ENCODE results near the gene CNIH1.
"Not testable (repeated sequence)": the region's sequence is repeated elsewhere in the genome, so short reads cannot be mapped to it uniquely, and the experiment has no call there.

The CNIH1 gene

DNA sequence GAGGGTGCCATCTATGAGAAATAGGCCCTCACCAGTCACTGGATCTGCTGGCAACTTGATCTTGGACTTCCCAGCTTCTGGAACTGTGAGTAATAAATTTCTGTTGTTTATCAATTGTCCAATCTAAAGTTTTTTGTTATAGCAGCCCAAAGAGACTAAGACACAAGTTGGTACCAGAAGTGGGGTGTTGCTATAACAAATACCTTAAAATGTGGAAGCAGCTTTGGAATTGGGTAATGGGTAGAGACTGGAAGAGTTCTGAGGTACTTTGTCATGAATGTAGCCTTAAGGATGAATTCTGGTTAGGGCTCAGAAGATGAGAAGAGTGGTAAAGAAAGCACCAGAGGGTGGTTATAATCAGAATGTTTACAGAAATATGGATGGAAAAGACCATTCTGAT is 26.1 kb upstream of the CNIH1 start:
- H3K4me1 ChIP-seq (ENCODE audit: control insufficient read depth, insufficient read depth, low read length), result no peaks in the 10 kb centered on the region
- no peaks in the 10 kb centered on the region for H3K9me3 ChIP-seq (ENCODE audit: control insufficient read depth, insufficient read depth, low read length)
- DNase-seq (ENCODE audit: low read depth, low spot score), result no peak
- H3K36me3 ChIP-seq (ENCODE audit: control insufficient read depth, insufficient read depth, low read length), result no peaks in the 10 kb centered on the region
- no peaks in the 10 kb centered on the region for H3K27me3 ChIP-seq (ENCODE audit: control insufficient read depth, insufficient read depth, low read length)
- no peak overlapping the region for H3K4me3 ChIP-seq (ENCODE audit: low read length)
- no peak overlapping the region for H3K27ac ChIP-seq (ENCODE audit: low read length)

- WGBS (ENCODE audit: insufficient coverage, insufficient read length), result no CpG with 5 or more reads among the region's 4 CpGs
- no peak for DNase-seq (ENCODE audit: low read depth, low spot score)
- H3K27ac ChIP-seq (ENCODE audit: low read length), result no peak overlapping the region
- H3K4me1 ChIP-seq (ENCODE audit: control insufficient read depth, insufficient read depth, low read length), result no peaks in the 10 kb centered on the region
- no peaks in the 10 kb centered on the region for H3K36me3 ChIP-seq (ENCODE audit: control insufficient read depth, insufficient read depth, low read length)
- no peaks in the 10 kb centered on the region for H3K9me3 ChIP-seq (ENCODE audit: control insufficient read depth, insufficient read depth, low read length)
- no peaks in the 10 kb centered on the region for H3K27me3 ChIP-seq (ENCODE audit: control insufficient read depth, insufficient read depth, low read length)
- H3K4me3 ChIP-seq (ENCODE audit: low read length), result no peak overlapping the region
Measured at GRCh38 chr14:54465654-54466053, 24.5 kb upstream of the CNIH1 start.

GRCh38 chr14:54462048-54462447 is 20.9 kb upstream of the CNIH1 start:
- no peaks in the 10 kb centered on the region for H3K36me3 ChIP-seq (ENCODE audit: control insufficient read depth, insufficient read depth, low read length)
- no peaks in the 10 kb centered on the region for H3K4me1 ChIP-seq (ENCODE audit: control insufficient read depth, insufficient read depth, low read length)
- H3K27ac ChIP-seq (ENCODE audit: low read length), result no peak overlapping the region
- WGBS (ENCODE audit: insufficient coverage, insufficient read length), result no CpG with 5 or more reads among the region's 5 CpGs
- H3K27me3 ChIP-seq (ENCODE audit: control insufficient read depth, insufficient read depth, low read length), result no peaks in the 10 kb centered on the region
- no peak for DNase-seq (ENCODE audit: low read depth, low spot score)
- H3K4me3 ChIP-seq (ENCODE audit: low read length), result no peak overlapping the region
- 0 out of 2 replicates have a peak, but pooled peaks cover 2% of the 10 kb centered on the region for H3K9me3 ChIP-seq (ENCODE audit: control insufficient read depth, insufficient read depth, low read length)

- Histone ChIP-seq H3K27me3 (ENCODE audit: control insufficient read depth, insufficient read depth, low read length) (no peaks in the 10 kb centered on the region), H3K4me1 (ENCODE audit: control insufficient read depth, insufficient read depth, low read length) (no peaks in the 10 kb centered on the region), H3K36me3 (ENCODE audit: control insufficient read depth, insufficient read depth, low read length) (no peaks in the 10 kb centered on the region), H3K4me3 (ENCODE audit: low read length) (no peak overlapping the region), H3K9me3 (ENCODE audit: control insufficient read depth, insufficient read depth, low read length) (0 out of 2 replicates have a peak, but pooled peaks cover 2% of the 10 kb centered on the region), H3K27ac (ENCODE audit: low read length) (no peak overlapping the region)
- DNase-seq (ENCODE audit: low read depth, low spot score), result no peak
- WGBS (ENCODE audit: insufficient coverage, insufficient read length), result no CpG with 5 or more reads among the region's 3 CpGs
Measured at GRCh38 chr14:54459106-54459505, 17.9 kb upstream of the CNIH1 start.

DNA sequence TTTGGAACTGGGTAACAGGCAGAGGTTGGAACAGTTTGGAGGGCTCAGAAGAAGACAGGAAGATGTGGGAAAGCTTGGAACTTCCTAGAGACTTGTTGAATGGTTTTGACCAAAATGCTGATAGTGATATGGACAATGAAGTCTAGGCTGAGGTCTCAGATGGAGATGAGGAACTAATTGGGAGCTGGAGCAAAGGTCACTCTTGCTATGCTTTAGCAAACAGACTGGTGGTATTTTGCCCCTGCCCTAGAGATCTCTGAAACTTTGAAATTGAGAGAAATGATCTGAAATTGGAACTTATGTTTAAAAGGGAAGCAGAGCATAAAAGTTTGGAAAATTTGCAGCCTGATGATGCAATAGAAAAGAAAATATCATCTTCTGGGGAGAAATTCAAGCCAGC is 17.4 kb upstream of the CNIH1 start:
- not testable (repeated sequence) for H3K36me3 ChIP-seq (ENCODE audit: control insufficient read depth, insufficient read depth, low read length); H3K4me3 ChIP-seq (ENCODE audit: low read length); H3K27me3 ChIP-seq (ENCODE audit: control insufficient read depth, insufficient read depth, low read length); DNase-seq (ENCODE audit: low read depth, low spot score); H3K4me1 ChIP-seq (ENCODE audit: control insufficient read depth, insufficient read depth, low read length); H3K9me3 ChIP-seq (ENCODE audit: control insufficient read depth, insufficient read depth, low read length); H3K27ac ChIP-seq (ENCODE audit: low read length)

GRCh38 chr14:54457609-54457996 is 16.4 kb upstream of the CNIH1 start:
- 0 out of 2 replicates have a peak, but pooled peaks cover 2% of the 10 kb centered on the region for H3K9me3 ChIP-seq (ENCODE audit: control insufficient read depth, insufficient read depth, low read length)
- no peaks in the 10 kb centered on the region for H3K36me3 ChIP-seq (ENCODE audit: control insufficient read depth, insufficient read depth, low read length)
- H3K4me3 ChIP-seq (ENCODE audit: low read length), result no peak overlapping the region
- no CpG with 5 or more reads among the region's 3 CpGs for WGBS (ENCODE audit: insufficient coverage, insufficient read length)
- no peaks in the 10 kb centered on the region for H3K27me3 ChIP-seq (ENCODE audit: control insufficient read depth, insufficient read depth, low read length)
- no peak overlapping the region for H3K27ac ChIP-seq (ENCODE audit: low read length)
- no peaks in the 10 kb centered on the region for H3K4me1 ChIP-seq (ENCODE audit: control insufficient read depth, insufficient read depth, low read length)
- DNase-seq (ENCODE audit: low read depth, low spot score), result no peak

- H3K9me3 ChIP-seq (ENCODE audit: control insufficient read depth, insufficient read depth, low read length); H3K4me1 ChIP-seq (ENCODE audit: control insufficient read depth, insufficient read depth, low read length); H3K27ac ChIP-seq (ENCODE audit: low read length); H3K4me3 ChIP-seq (ENCODE audit: low read length); DNase-seq (ENCODE audit: low read depth, low spot score); H3K27me3 ChIP-seq (ENCODE audit: control insufficient read depth, insufficient read depth, low read length); H3K36me3 ChIP-seq (ENCODE audit: control insufficient read depth, insufficient read depth, low read length): not testable (repeated sequence)
- no CpG with 5 or more reads among the region's 1 CpG for WGBS (ENCODE audit: insufficient coverage, insufficient read length)
Measured at GRCh38 chr14:54456820-54457608, 15.8 kb upstream of the CNIH1 start.

GRCh38 chr14:54455363-54455762 is 14.2 kb upstream of the CNIH1 start:
- Histone ChIP-seq H3K27ac (ENCODE audit: low read length) (no peak overlapping the region), H3K36me3 (ENCODE audit: control insufficient read depth, insufficient read depth, low read length) (no peaks in the 10 kb centered on the region), H3K4me3 (ENCODE audit: low read length) (no peak overlapping the region), H3K9me3 (ENCODE audit: control insufficient read depth, insufficient read depth, low read length) (0 out of 2 replicates have a peak, but pooled peaks cover 2% of the 10 kb centered on the region), H3K4me1 (ENCODE audit: control insufficient read depth, insufficient read depth, low read length) (no peaks in the 10 kb centered on the region), H3K27me3 (ENCODE audit: control insufficient read depth, insufficient read depth, low read length) (no peaks in the 10 kb centered on the region)
- no peak for DNase-seq (ENCODE audit: low read depth, low spot score)
- no CpG with 5 or more reads among the region's 1 CpG for WGBS (ENCODE audit: insufficient coverage, insufficient read length)

DNA sequence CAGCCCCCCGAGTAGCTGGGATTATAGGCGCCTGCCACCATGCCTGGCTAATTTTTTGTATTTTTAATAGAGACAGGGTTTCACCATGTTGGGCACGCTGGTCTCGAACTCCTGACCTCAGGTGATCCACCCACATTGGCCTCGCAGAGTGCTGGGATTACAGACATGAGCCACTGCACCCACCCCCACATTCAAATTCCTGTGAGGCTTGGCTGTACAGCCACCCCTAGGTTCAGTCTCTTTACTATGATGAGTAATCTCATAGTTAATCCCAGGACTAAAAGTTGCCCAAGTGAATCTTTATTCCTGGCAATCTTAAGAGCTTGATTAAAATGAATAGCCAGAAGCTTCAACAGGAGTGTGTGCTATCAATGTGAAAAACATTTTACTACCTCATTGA is 12.8 kb upstream of the CNIH1 start:
- H3K27ac ChIP-seq (ENCODE audit: low read length); H3K4me1 ChIP-seq (ENCODE audit: control insufficient read depth, insufficient read depth, low read length); H3K4me3 ChIP-seq (ENCODE audit: low read length); H3K9me3 ChIP-seq (ENCODE audit: control insufficient read depth, insufficient read depth, low read length); H3K27me3 ChIP-seq (ENCODE audit: control insufficient read depth, insufficient read depth, low read length); H3K36me3 ChIP-seq (ENCODE audit: control insufficient read depth, insufficient read depth, low read length); DNase-seq (ENCODE audit: low read depth, low spot score): not testable (repeated sequence)
- WGBS (ENCODE audit: insufficient coverage, insufficient read length), result no CpG with 5 or more reads among the region's 5 CpGs

GRCh38 chr14:54453252-54453651 is 12.1 kb upstream of the CNIH1 start:
- Histone ChIP-seq H3K36me3 (ENCODE audit: control insufficient read depth, insufficient read depth, low read length) (no peaks in the 10 kb centered on the region), H3K4me1 (ENCODE audit: control insufficient read depth, insufficient read depth, low read length) (no peaks in the 10 kb centered on the region), H3K27me3 (ENCODE audit: control insufficient read depth, insufficient read depth, low read length) (no peaks in the 10 kb centered on the region), H3K4me3 (ENCODE audit: low read length) (no peak overlapping the region), H3K27ac (ENCODE audit: low read length) (no peak overlapping the region), H3K9me3 (ENCODE audit: control insufficient read depth, insufficient read depth, low read length) (no peaks in the 10 kb centered on the region)
- no peak for DNase-seq (ENCODE audit: low read depth, low spot score)
- no CpG with 5 or more reads among the region's 3 CpGs for WGBS (ENCODE audit: insufficient coverage, insufficient read length)

- H3K4me3 ChIP-seq (ENCODE audit: low read length), result no peak overlapping the region
- H3K27me3 ChIP-seq (ENCODE audit: control insufficient read depth, insufficient read depth, low read length), result no peaks in the 10 kb centered on the region
- H3K36me3 ChIP-seq (ENCODE audit: control insufficient read depth, insufficient read depth, low read length), result no peaks in the 10 kb centered on the region
- H3K9me3 ChIP-seq (ENCODE audit: control insufficient read depth, insufficient read depth, low read length), result no peaks in the 10 kb centered on the region
- no peak overlapping the region for H3K27ac ChIP-seq (ENCODE audit: low read length)
- no peaks in the 10 kb centered on the region for H3K4me1 ChIP-seq (ENCODE audit: control insufficient read depth, insufficient read depth, low read length)
- DNase-seq (ENCODE audit: low read depth, low spot score), result no peak
- no CpG with 5 or more reads among the region's 3 CpGs for WGBS (ENCODE audit: insufficient coverage, insufficient read length)
Measured at GRCh38 chr14:54451961-54452360, 10.8 kb upstream of the CNIH1 start.
